A549 treated with Mapracorat at 1 μM for 4 hours (cell line): Measurements from ENCODE around the gene ARSI. TPM values are rescaled to one million over a fixed set of nuclear protein-coding genes. Genes with fewer than 3 reads are reported as not detected.

Experiments
- total RNA-seq: library from RNA; stranded (reverse); fragments of 200-300 nt; extraction: Qiagen RNA extraction; gene quantifications from 5 replicates; pipeline ENCODE4 v1.2.3, GENCODE V29; 2022

ARSI gene
- total RNA-seq, result 26.6 to 42.1 TPM (median 38.1 TPM) in 5 replicates

GRCh38 chr5:150302301-150303069 lies at the start of gene ARSI:
Gene ARSI, minus strand, starts transcription at chr5:150302905. Its CDS starts 532 bp downstream, at chr5:150302373.

GRCh38 chr5:150289551-150290390 lies 12.9 kb downstream of the ARSI start, which contains the start of gene CAMK2A:
Gene CAMK2A, minus strand, starts transcription at chr5:150289773. Its CDS starts 148 bp downstream, at chr5:150289625.

Other genes starting within 250 kb of the ARSI start
- 0.10 to 0.20 TPM (median 0.18 TPM) in 5 replicates for gene CSF1R, start 216.4 kb downstream of the ARSI start, total RNA-seq
- gene PDGFRB, start 147.1 kb downstream of the ARSI start, total RNA-seq, result 0.16 to 0.56 TPM (median 0.22 TPM) in 5 replicates
- not detected in 5 replicates for gene CDX1, start 136.1 kb downstream of the ARSI start, total RNA-seq
- 0.05 TPM in 1 of 5 replicates, not detected in the others for gene SLC6A7, start 112.8 kb downstream of the ARSI start, total RNA-seq
- gene CAMK2A, start 13.1 kb downstream of the ARSI start, total RNA-seq, result 0.75 to 1.0 TPM (median 0.80 TPM) in 5 replicates
- gene TCOF1, start 54.8 kb upstream of the ARSI start, total RNA-seq, result 61.5 to 79.1 TPM (median 76.7 TPM) in 5 replicates
- not detected in 5 replicates for gene CD74, start 110.0 kb upstream of the ARSI start, total RNA-seq
- gene RPS14, start 146.8 kb upstream of the ARSI start, total RNA-seq, result 2,893 to 3,030 TPM (median 2,962 TPM) in 5 replicates
- 46.7 to 70.1 TPM (median 57.6 TPM) in 5 replicates for gene NDST1, start 205.2 kb upstream of the ARSI start, total RNA-seq